Astrocyte of the cerebellum (primary cell): ENCODE measurements around the gene AGAP1.

Experiments used
- DNase-seq: peaks from one replicate; pipeline ENCODE4 v3.0.0-alpha.2; 2011; ENCODE audit warnings: low read depth
- H3K4me3 ChIP-seq: 2 replicates; pipeline ENCODE4 v1.5.1; 2011; ENCODE audit warnings: mild to moderate bottlenecking, low read depth, low read length, moderate library complexity
- in situ Hi-C: cut with HindIII; loops from 2 replicates; pipeline ENCODE4 v1.10.0; 2017; ENCODE audit warnings: low sequenced_read_pairs
- TF ChIP-seq, protein P1 (sequence below): IDR thresholded peaks from 2 replicates; pipeline ENCODE4 v1.5.1; 2012; ENCODE audit warnings: low read length, low read depth, moderate library complexity, mild to moderate bottlenecking; ENCODE audit errors: missing control alignments

AGAP1 gene

DNA sequence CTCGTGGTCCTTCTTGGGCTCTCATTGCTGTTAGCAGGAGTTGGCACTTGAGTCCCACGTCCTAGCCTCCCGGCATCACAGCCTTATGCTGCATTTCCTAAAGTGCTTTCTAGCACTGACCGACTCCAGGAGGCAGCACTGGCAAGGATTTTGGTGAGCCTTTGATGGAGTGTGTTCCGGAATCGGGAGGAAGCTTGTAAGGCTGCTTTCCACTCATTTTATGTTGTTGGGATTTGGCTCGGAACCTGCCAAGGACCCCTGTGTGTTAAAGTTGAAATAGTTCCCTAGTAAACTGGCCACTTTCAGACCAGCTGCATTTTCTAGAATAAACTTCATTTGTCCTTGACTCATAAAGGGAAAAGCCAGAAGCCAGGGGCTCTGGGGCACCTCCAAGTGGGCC, 88.9 kb downstream of the AGAP1 start:
- TF ChIP-seq, protein P1, sequence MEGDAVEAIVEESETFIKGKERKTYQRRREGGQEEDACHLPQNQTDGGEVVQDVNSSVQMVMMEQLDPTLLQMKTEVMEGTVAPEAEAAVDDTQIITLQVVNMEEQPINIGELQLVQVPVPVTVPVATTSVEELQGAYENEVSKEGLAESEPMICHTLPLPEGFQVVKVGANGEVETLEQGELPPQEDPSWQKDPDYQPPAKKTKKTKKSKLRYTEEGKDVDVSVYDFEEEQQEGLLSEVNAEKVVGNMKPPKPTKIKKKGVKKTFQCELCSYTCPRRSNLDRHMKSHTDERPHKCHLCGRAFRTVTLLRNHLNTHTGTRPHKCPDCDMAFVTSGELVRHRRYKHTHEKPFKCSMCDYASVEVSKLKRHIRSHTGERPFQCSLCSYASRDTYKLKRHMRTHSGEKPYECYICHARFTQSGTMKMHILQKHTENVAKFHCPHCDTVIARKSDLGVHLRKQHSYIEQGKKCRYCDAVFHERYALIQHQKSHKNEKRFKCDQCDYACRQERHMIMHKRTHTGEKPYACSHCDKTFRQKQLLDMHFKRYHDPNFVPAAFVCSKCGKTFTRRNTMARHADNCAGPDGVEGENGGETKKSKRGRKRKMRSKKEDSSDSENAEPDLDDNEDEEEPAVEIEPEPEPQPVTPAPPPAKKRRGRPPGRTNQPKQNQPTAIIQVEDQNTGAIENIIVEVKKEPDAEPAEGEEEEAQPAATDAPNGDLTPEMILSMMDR, result no peak
- in situ Hi-C loops, result no loop called here
- H3K4me3 ChIP-seq, result no peak overlapping the region
- no peak for DNase-seq

DNA sequence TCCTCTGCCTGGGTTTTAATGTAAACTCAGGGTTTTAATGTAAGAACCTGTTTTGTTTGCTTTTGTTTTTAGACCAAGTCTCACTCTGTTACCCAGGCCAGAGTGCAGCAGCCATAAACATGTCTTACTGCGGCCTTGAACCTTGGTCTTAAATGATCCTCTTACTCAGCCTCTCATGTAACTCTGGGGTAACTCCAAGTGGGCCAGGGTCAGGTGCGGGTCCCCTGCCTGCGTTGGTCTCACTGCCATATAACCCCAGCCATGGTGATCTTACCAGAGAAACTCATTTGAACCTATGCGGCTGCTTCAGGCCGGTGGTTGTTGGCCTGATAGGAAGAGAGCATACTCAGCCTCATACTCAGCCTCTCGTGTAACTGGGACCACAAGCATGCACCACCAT, 89.3 kb downstream of the AGAP1 start:
- DNase-seq, result no peak
- TF ChIP-seq, protein P1, result no peak
- in situ Hi-C loops, result no loop called here
- no peak overlapping the region for H3K4me3 ChIP-seq

DNA sequence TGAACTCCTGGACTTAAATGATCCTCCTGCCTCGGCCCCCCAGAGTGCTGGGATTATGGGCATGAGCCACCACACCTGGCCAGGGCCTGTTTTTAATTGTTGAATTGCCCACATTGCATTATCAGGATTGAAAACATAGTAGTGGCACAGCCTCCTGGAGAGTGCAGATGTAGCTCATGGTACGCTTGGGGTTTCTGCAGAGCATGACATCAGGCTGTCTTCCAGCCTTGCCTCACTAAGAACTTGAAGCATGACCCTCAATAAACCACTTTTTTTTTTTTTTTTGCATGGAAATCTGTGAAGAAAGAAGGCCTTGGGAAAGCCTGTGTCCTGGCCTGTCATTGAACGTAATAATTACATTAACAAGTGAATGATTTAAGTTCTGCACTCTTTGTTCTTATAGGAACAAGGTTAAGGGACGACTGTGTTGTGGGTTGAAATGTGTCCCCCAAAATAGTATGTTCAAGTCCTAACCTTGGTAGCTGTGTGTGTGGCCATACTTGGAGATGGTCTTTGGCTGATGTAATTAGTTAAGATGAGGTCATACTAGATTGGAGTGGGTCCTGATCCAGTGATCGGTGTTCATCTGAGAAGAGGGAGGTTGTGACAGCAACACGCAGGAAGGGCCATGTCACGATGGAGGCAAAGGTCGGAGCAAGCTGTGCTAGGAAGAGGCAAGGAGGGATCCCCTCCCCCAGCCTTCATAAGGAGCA, 90.2 kb downstream of the AGAP1 start:
- in situ Hi-C loops, result no loop called here
- no peak overlapping the region for H3K4me3 ChIP-seq
- no peak for DNase-seq
- TF ChIP-seq, protein P1, result no peak

DNA sequence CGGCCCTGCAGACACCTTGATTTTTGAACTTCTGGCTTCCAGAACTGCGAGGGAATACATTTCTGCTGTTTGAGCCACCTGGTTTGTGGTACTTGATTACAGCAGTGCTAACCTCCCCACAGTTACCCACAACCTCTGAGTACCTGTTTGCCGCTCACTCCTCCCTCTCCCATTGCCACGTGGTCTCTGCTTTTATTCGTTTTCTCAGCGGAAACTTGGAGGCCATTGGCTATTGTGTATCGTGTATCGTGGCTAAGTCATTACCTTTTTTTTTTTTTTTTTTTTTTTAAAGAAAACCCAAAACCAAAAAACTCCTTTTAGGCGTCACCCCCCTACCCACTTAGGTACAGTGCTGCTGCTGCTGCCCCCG, 90.8 kb downstream of the AGAP1 start:
- in situ Hi-C loops, result no loop called here

DNA sequence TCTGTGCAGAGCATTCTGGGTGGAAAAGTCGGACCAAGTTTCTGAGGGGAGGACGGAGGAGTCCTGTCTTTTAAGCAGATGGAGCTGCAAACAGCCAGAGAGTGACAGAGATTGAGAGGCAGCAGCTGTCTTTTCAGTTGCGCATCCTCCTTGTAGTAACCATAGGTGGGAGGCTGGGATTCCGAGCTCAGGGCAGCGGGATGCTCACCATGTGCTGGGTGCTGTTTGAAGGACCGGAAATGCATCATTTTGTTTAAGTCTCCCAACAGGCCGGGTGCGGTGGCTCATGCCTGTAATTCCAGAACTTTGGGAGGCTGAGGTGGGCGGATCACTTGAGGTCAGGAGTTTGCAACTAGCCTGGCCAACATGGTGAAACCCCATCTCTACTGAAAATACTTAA, 93.4 kb downstream of the AGAP1 start:
- H3K4me3 ChIP-seq, result no peak overlapping the region
- in situ Hi-C loops, result no loop called here
- TF ChIP-seq, protein P1, result no peak
- DNase-seq, result no peak

More for the DNA sequence above, 90.8 kb downstream of the AGAP1 start:
- TF ChIP-seq, protein P1, result no peak
- H3K4me3 ChIP-seq, result no peak overlapping the region
- DNase-seq, result no peak

DNA sequence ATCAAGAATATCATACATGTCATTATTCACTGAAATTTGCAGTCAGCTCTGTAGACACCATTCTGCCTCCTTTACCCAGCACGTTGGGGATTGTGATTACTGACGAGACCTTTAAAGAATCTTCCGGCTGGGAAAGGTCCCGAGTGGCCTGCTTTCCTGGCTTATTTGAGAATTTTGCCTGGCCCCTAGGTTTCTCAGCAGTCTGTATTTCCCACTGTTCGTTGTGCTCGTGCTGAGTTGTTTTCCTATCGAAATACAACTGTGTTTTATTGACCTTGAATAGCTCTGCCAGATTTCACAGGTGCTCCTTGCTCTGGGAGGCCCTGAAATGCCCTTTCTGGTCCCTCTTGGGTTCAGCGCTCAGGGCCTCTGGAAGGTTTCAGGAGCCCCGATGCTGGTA, 94.9 kb downstream of the AGAP1 start:
- in situ Hi-C loops, result no loop called here
- H3K4me3 ChIP-seq, result no peak overlapping the region
- no peak for DNase-seq
- TF ChIP-seq, protein P1, result no peak
